Measurements from ENCODE around the gene FGG. TPM values are rescaled to one million over a fixed set of nuclear protein-coding genes. Genes with fewer than 3 reads are reported as not detected.

The FGG gene
- total RNA-seq (1 to 10 TPM in 1 of 2 donors, under 1 TPM in 1; 0.25 to 2.8 TPM), polyA plus RNA-seq (ENCODE audit: insufficient read depth, low read depth, low replicate concordance) (5.1 TPM)
- long read RNA-seq, donor 1, result 0 reads
- long read RNA-seq, donor 2, result 0 reads

- no peak for TF ChIP-seq CTCF (IDR thresholded peaks at IDR 0.05)
- no peak for TF ChIP-seq POLR2A (IDR thresholded peaks at IDR 0.05)
- intact Hi-C loops (cut with DNase I; ENCODE audit: low total_unique reads), result no loop called here
- H3K4me3 ChIP-seq, result no peak within 1 kb of the TSS
- no peaks in the 10 kb centered on the region for H3K27me3 ChIP-seq
- no peaks in the 10 kb centered on the region for H3K4me1 ChIP-seq
- no peaks in the 10 kb centered on the region for H3K36me3 ChIP-seq (ENCODE audit: low read depth, missing control alignments)
- H3K9me3 ChIP-seq, result no peaks in the 10 kb centered on the region
- no peak within 1 kb of the TSS for H3K27ac ChIP-seq
- DNase-seq, result no peak
- WGBS, 2 donors, result 67 to 71% methylated on average over 7 of the region's 7 CpGs
Measured at GRCh38 chr4:154612472-154613414, at the start of gene FGG. FGG (minus strand) TSS chr4:154612656; CDS start chr4:154612609, 47 bp downstream.

- intact Hi-C loops (cut with DNase I; ENCODE audit: low total_unique reads), result no loop called here
- Histone ChIP-seq H3K27ac (no peak overlapping the region), H3K27me3 (no peaks in the 10 kb centered on the region), H3K36me3 (ENCODE audit: low read depth, missing control alignments) (no peaks in the 10 kb centered on the region), H3K4me1 (peaks cover 4% of the 10 kb centered on the region), H3K9me3 (no peaks in the 10 kb centered on the region), H3K4me3 (no peak overlapping the region)
- 46 to 49% methylated on average over 3 of the region's 3 CpGs for WGBS, 2 donors
- TF ChIP-seq POLR2A (IDR thresholded peaks at IDR 0.05) (no peak), CTCF (IDR thresholded peaks at IDR 0.05) (no peak)
- peak; percentile 57 for DNase-seq
Measured at GRCh38 chr4:154660052-154660451, 47.6 kb upstream of the FGG start.

GRCh38 chr4:154658680-154659405 is 46.4 kb upstream of the FGG start:
- H3K36me3 ChIP-seq (ENCODE audit: low read depth, missing control alignments), result no peaks in the 10 kb centered on the region
- intact Hi-C loops (cut with DNase I; ENCODE audit: low total_unique reads), result no loop called here
- 48 to 51% methylated on average over 11 of the region's 11 CpGs for WGBS, 2 donors
- no peak for TF ChIP-seq CTCF (IDR thresholded peaks at IDR 0.05)
- TF ChIP-seq POLR2A (IDR thresholded peaks at IDR 0.05), result no peak
- H3K4me1 ChIP-seq, result peaks cover 4% of the 10 kb centered on the region
- peak overlapping the region in 1 of 2 donors; percentile 32 for H3K4me3 ChIP-seq
- H3K9me3 ChIP-seq, result no peaks in the 10 kb centered on the region
- H3K27me3 ChIP-seq, result no peaks in the 10 kb centered on the region
- H3K27ac ChIP-seq, result peak overlapping the region; percentile 45 to 80
- peak; percentile 94 for DNase-seq

- 83 to 85% methylated on average over 2 of the region's 2 CpGs for WGBS, 2 donors
- Histone ChIP-seq H3K27ac (no peak overlapping the region), H3K27me3 (no peaks in the 10 kb centered on the region), H3K36me3 (ENCODE audit: low read depth, missing control alignments) (no peaks in the 10 kb centered on the region), H3K4me3 (no peak overlapping the region), H3K4me1 (no peaks in the 10 kb centered on the region), H3K9me3 (no peaks in the 10 kb centered on the region)
- no peak for DNase-seq
- intact Hi-C loops (cut with DNase I; ENCODE audit: low total_unique reads), result no loop called here
- no peak for TF ChIP-seq CTCF (IDR thresholded peaks at IDR 0.05)
Measured at GRCh38 chr4:154643493-154643892, 31.0 kb upstream of the FGG start.

Measured in testis (tissue), 5 donors.